H54 (cell line): Measurements from ENCODE around the gene HNRNPR.
"Not testable (repeated sequence)": the region's sequence is repeated elsewhere in the genome, so short reads cannot be mapped to it uniquely, and the experiment has no call there.

Experiments
- DNase-seq: peaks from one replicate; pipeline ENCODE4 v3.0.0; 2011; ENCODE audit warnings: low spot score, mixed read lengths; ENCODE audit not compliant: insufficient read length
- FAIRE-seq: peaks from 3 replicates; lab custom pipeline; 2011; peaks lifted over from hg19 to GRCh38; lab: Jason Lieb, UNC
- POLR2A ChIP-seq: IDR thresholded peaks from 2 replicates; pipeline ENCODE4 v1.6.1; 2011; ENCODE audit warnings: low read depth, mild to moderate bottlenecking, low read length

HNRNPR gene

GRCh38 chr1:23331713-23332112 lies 12.4 kb downstream of the HNRNPR start:
- FAIRE-seq = no peak
- DNase-seq = no peak
- no peak for TF ChIP-seq POLR2A

- DNase-seq (no peak), FAIRE-seq (no peak)
- TF ChIP-seq POLR2A = no peak
Measured at GRCh38 chr1:23330846-23331245, 13.2 kb downstream of the HNRNPR start.

- DNase-seq (no peak), FAIRE-seq (no peak)
- TF ChIP-seq POLR2A = no peak
Measured at GRCh38 chr1:23325393-23325792, 18.7 kb downstream of the HNRNPR start.

- FAIRE-seq (no peak), DNase-seq (no peak)
- TF ChIP-seq POLR2A = no peak
Measured at GRCh38 chr1:23322770-23323169, 21.3 kb downstream of the HNRNPR start.

- peak; percentile 23 for FAIRE-seq
- not testable (repeated sequence) for DNase-seq
Measured at GRCh38 chr1:23310280-23310679, 33.8 kb downstream of the HNRNPR start.

GRCh38 chr1:23304140-23304620 lies 39.9 kb downstream of the HNRNPR start:
- TF ChIP-seq POLR2A = no peak
- DNase-seq = no peak
- FAIRE-seq = no peak

- no peak for TF ChIP-seq POLR2A
- no peak for DNase-seq
- FAIRE-seq = no peak
Measured at GRCh38 chr1:23303524-23303923, 40.6 kb downstream of the HNRNPR start.

GRCh38 chr1:23296931-23297330 lies 47.2 kb downstream of the HNRNPR start:
- FAIRE-seq (no peak), DNase-seq (no peak)
- no peak for TF ChIP-seq POLR2A

- no peak for FAIRE-seq
- no peak for TF ChIP-seq POLR2A
- no peak for DNase-seq
Measured at GRCh38 chr1:23291706-23292105, 52.4 kb downstream of the HNRNPR start.

GRCh38 chr1:23290836-23291565 lies 53.1 kb downstream of the HNRNPR start:
- no peak for TF ChIP-seq POLR2A
- DNase-seq = no peak
- FAIRE-seq = no peak

- DNase-seq = no peak
- no peak for TF ChIP-seq POLR2A
- FAIRE-seq = no peak
Measured at GRCh38 chr1:23288671-23289070, 55.4 kb downstream of the HNRNPR start.

- no peak for DNase-seq
- TF ChIP-seq POLR2A = no peak
- FAIRE-seq = no peak
Measured at GRCh38 chr1:23288201-23288600, 55.9 kb downstream of the HNRNPR start.

- TF ChIP-seq POLR2A = no peak
- DNase-seq (no peak), FAIRE-seq (no peak)
Measured at GRCh38 chr1:23286401-23286800, 57.7 kb downstream of the HNRNPR start.

- FAIRE-seq (peak; percentile 88), DNase-seq (no peak)
- TF ChIP-seq POLR2A = no peak
Measured at GRCh38 chr1:23283667-23284602, 60.1 kb downstream of the HNRNPR start.
